Stimulated activated CD4-positive, alpha-beta T cell treated with anti-CD3 and anti-CD28 coated beads, Interleukin-12 subunit alpha, Interleukin-12 subunit beta, amount 100 ng/mL, for 4 hours (primary cell): ENCODE results near the gene FARS2.
A peak's percentile ranks its signal among the peaks of the same experiment; 100 is the strongest.

ENCODE experiments used
- DNase-seq: peaks from one replicate; pipeline ENCODE4 v3.0.0-alpha.2; 2020

FARS2 gene

GRCh38 chr6:5512422-5512821, 251.1 kb downstream of the FARS2 start:
- no peak for DNase-seq

- DNase-seq = no peak
Observed at GRCh38 chr6:5513408-5513807, 252.1 kb downstream of the FARS2 start.

GRCh38 chr6:5514353-5514752, 253.0 kb downstream of the FARS2 start:
- no peak for DNase-seq

- DNase-seq = no peak
Observed at GRCh38 chr6:5515200-5515599, 253.9 kb downstream of the FARS2 start.

DNA sequence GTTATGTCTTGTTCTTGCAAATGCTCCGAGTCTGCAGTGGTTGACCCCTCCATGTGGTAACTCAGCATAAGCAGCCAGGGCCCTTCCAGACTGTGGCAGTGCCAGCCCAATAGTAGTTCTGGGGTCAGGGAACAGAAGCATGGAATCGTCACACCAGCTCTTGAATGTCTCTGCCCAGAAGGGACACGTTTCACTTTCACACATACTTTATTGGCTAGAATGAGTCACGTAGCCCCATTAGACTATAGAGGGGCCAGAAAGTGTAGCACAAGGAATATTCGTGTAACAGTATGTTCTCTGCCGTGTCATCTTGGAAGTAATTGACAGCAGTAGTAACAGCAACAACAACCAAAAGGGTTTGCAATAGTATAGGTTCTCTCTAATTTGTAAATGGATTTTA, 254.7 kb downstream of the FARS2 start:
- DNase-seq = no peak

GRCh38 chr6:5517796-5518195, 256.5 kb downstream of the FARS2 start:
- peak; percentile 7 for DNase-seq

DNA sequence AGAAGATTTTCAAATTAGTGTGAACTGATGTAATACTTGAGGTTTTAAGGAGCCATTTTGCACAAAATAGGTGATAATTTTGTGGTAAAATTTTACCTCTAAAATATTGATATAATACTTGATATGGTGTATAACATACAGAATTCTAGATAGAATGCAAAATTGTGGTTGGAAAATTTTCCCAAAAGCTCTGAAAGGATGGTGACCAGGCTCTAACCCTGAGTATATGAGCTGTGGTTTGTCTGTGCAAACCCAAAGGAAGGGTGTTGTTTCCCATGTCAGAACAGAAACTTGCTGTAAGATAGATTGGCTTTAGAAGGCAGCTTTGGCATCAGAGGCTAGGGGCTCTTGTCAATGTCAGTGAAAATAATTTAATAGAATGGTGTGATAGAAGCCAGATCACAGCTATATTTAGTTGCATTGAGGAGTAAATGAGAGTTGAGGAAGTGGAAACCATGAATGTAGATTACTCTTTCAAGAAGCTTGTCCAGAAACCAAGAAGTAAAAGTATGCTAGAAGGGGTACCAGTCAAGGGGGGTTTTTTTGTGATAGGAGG, 257.7 kb downstream of the FARS2 start:
- no peak for DNase-seq

GRCh38 chr6:5520796-5521195, 259.5 kb downstream of the FARS2 start:
- no peak for DNase-seq

DNA sequence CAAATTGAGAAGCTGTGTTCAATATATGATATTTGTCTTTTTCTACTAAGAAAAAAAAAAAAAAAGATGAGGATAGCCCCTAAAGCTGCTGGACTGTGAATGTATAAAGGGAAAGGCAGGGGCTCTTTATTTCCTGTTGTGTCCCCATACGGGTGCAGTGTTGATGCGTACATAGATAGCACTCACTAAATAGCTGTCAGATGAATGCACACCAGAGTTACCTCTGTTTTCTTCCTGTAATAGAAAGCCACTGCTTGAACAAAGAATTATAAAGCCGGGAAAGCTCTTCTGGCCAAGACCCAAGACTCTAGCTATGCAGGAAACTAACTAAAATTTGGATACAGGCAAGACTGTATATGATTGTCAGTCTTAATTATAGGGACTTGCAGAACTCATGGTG, 260.0 kb downstream of the FARS2 start:
- DNase-seq = no peak

- no peak for DNase-seq
Observed at GRCh38 chr6:5522147-5522546, 260.8 kb downstream of the FARS2 start.

- no peak for DNase-seq
Observed at GRCh38 chr6:5524110-5524509, 262.8 kb downstream of the FARS2 start.

DNA sequence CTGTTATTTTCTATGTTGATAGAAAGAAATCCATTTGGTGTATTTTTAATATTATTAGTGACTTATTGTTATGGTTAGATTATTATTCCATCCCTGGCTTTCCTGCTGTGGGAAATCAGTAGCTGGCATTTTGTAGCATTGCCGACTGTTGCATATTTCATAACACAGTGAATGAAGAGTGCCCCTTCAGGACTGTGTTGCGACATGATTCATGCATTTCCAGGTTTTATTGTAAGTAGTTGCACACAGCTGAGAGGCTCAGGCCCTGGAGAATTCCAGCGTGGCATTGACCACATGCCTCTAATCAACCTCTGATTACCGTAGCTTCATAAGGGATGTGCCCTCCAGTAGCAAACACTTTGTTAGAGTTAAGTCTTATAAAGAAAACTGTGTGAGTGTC, 263.9 kb downstream of the FARS2 start:
- no peak for DNase-seq

DNA sequence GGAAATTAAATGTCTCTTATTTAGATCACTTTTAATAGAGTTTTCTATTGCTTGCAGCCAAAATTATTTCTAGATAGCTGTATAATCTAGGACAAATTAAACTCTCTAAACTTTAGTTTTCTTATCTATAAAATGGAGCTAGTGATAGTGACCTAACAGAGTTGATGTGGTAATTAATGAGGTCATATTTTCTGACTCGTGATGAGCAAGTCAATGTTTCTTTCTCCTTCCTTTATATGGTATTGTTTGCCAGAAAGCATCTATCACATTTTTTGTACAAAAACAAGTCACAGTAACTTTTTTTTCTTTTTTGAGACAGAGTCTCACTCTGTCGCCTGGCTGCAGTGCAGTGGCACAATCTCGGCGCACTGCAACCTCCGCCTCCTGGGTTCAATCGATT, 267.7 kb downstream of the FARS2 start:
- no peak for DNase-seq

GRCh38 chr6:5529733-5530132, 268.4 kb downstream of the FARS2 start:
- no peak for DNase-seq

DNA sequence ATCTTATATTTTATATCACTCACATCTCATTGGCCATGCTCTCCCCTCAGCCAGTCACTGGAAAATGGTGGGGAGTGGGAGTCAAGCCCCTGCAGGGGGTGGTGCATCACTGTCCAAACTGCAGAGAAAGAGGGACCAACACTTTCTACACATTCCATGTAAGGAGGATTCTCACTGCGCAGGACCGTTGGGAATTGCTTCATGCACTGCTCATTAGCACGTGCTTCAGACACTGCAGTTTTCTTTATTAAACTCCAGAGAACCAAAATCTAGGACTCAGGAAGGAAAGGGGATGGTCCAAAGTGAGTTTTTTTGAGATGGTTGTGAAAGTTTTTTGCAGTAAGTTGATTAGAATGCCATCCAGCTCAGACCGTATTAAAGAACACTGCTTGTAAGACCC, 269.8 kb downstream of the FARS2 start:
- no peak for DNase-seq

GRCh38 chr6:5531853-5532375, 270.6 kb downstream of the FARS2 start:
- DNase-seq = no peak

DNA sequence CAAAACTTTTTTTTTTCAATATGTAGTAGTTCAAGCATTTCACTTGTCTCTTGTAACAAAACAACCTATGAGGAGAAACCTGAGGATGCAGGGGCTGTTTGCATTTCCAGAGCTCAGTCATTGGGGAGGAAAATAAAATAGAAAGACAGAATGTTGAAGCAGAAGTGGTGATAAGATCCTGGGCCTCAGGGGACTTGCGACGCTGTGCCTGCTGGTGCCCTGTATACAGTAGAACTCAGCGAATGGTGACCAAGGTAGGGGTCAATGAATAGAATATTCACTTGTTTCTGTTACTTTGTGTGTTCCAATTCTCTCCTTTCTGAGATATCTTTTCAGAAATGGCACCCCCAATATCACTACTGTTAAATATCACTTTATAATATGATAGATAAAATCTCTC, 271.6 kb downstream of the FARS2 start:
- DNase-seq = no peak

GRCh38 chr6:5534643-5535042, 273.3 kb downstream of the FARS2 start:
- DNase-seq = no peak

- DNase-seq = no peak
Observed at GRCh38 chr6:5536644-5537043, 275.3 kb downstream of the FARS2 start.

DNA sequence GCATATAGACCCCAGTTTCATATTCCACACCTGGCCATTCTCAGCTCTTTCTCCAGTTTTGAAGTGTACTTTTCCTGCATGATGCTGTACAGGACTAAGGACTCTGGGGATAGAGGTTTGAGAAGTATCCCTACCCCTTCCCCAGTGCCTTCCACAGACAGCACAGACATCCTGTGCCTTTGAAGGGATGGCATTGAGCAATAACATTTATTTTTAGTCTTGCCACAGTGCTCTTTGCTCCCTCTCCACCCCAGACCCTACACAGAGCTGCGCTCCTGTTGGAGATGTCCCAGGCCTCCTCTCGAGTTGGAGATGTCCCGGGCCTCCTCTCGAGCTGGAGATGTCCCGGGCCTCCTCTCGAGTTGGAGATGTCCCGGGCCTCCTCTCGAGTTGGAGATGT, 275.8 kb downstream of the FARS2 start:
- DNase-seq = no peak

- DNase-seq = no peak
Observed at GRCh38 chr6:5537967-5538366, 276.7 kb downstream of the FARS2 start.

DNA sequence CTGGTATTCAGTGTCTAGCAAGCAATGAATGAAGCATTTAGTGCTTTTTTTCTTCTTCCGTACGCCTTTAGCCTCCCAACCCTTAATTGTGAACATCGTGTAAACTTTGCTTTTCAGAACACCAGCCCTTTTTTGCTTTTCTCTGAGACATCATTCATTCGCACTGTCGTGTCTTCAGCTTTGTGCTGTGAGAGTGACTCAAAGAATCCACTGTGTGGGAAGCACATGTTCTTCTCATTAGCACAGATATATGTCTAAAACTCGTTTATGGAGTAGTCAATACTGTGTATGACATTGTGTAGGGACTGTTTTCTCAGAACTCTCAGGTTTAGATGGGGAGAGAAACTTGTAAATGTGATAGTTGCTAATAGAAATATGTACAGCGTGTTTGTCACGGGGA, 279.1 kb downstream of the FARS2 start:
- DNase-seq = no peak

- no peak for DNase-seq
Observed at GRCh38 chr6:5541025-5541424, 279.7 kb downstream of the FARS2 start.

- DNase-seq = no peak
Observed at GRCh38 chr6:5541751-5542432, 280.6 kb downstream of the FARS2 start.

DNA sequence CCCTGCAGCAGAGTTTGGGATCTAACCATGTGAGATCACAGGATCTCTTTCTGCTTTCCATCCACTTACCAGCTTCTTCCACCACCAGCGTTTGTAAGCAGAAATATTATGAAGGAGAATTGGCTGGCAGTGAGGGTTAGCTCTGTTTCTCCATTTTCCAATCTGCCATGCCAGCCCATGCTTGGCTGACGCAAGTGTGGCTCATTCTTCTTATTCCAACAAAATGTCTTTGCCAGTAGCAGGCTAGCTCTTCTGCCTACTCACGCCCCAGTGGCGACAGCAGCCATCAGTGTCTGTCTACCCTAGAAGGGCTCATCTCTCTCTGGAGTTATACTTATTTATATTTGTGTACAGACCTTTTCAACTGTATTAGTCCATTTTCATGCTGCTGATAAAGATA, 286.2 kb downstream of the FARS2 start:
- no peak for DNase-seq
